Middle frontal gyrus (tissue), 1 donor: Measurements from ENCODE around the gene HDGFL2.

Source experiments
- DNase-seq: peaks from one replicate; pipeline ENCODE4 v3.0.0-alpha.2; 2015; ENCODE audit warnings: low spot score; ENCODE audit errors: extremely low spot score

HDGFL2 gene

DNA sequence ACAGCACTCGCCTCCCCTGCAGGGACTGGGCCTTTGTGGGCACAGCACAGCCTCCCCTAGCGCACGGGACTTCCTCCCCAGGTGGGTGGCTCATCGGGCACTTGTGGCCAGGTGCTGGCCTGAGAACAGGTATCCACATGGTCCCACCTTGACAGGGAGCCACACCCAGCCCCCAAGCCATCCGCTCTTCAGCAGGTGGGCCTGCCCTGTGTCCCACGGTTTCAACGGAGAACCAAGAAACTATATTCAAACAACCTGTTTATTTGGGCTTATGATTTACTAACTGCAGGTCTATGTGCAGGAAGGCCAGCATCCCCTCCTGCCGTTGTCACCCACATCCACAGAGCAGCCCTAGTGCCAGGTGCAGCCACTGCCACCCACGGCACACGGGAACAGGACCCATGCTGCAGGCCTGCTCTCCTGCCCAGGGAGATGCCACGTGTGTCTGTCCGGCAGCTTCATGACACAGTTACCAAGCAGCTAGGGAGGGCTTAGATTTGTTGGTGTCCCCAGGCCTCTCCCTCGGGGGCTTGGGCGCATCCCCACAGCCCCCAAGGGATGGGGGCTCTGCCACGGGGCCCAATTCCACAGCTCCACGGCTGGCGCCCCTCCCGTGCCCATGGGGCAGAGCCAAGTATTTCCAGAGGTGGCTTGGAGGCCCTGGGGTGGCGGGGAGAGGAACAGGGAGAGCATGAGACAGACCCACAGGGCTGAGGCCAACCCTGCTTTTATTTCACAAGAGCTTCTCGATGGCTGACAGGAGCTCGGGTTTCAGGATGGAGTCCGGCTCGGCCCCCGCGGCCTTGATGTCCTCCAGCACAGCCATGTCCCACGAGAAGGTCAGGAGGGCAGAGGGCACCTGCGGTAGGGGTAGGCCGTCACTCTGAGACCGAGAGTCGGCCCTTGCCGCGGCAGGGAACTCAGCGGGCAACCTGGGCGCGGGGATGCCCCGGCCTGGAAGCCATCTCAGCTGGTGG lies 27.0 kb upstream of the HDGFL2 start:
- no peak for DNase-seq

DNA sequence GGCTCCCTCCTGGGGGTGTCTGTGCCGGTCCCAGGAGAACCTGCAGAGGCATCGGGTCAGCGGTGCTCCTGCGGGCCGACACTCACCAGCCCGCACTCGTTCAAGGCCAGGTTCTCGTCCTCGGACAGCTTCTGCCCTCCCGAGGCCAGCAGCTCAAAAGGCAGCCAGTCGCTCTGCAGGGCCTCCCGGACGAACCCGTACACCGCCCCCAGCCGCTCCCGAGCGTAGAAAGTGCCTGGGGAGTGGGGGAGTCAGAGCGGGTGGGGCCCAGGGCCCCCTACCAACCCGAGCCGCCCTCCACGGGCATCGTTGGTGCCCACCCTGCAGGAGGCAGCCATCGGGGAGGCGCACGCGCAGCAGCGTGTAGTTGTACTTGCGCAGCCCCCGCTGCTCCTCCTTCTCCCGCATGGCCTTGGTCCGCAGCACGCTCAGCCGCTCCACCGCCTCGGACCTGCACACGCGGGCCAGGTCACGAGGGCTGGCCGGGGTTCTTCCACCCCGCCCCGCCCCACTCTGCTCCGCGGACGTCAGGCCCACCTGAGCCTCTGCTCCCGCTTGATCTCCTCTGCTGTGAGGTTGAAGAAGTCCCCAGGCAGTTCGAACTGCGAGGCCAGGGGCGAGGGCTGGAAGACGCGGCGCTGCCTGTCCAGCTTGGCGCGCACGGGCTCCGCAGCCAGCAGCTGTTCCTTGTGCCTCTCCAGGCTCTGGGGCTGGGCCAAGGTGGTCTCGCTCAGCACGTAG lies 26.0 kb upstream of the HDGFL2 start:
- DNase-seq, result no peak

DNA sequence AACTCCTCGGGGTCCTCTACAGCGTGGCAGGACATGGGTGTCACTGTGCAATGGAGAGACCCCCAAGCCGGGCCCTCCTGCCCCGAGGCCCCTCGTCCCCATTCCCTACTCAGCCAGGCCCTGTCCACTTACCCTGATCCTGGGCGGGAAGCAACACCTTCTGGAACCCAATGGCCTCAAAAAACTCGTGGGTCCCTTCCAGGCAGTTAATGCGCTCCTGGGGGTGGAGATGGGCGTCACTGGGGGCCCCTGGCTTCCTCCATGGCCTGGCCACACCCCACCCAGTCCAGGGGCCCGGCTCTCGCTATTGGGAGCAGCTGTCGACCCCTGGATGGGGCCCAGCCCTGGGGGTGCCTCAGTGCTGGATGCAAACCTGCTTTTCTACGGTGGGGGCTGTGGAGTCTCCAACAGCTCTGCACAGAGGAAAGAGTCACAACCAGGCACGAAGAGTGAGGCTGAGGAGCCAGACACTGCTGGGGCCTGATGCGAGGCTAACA lies 25.3 kb upstream of the HDGFL2 start:
- no peak for DNase-seq

DNA sequence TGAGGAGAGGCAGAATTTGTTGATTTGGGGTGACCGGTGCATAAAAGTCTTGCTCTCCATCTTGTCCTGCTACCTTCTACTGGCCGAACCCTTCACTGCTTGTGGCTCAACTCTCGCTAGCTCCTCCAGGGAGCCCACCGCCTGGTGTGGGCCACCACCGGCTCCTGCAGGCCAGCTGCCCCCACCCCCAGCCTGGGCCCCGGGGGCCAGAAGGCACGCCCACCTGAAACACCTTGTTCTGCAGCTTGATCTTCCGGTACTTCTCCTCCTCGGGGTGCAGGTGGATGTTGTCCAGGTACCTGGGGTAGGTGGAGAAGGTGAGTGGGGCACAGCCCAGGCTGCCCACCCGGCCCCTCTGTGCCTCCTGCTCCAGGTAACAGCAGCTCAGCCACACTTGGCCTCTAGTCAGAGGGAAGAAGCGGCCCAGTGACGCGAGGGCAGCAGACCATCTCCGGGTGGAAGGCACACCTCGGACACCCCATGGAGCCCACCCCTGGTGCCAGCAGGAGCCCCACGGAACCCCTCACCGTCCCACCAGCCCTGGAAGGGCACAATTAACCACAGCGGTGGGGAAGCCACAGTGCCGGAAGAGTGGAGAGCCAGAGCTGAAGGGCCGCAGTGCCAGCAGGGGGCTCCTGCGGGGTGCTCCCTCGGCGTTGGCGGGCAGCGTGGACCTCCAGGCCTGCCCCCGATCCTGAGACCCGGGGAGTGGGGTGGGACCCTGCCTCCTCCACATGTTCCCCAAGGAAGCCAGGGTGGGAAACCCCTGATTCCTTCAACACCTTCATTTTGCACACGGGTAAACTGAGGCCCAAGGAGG lies 24.6 kb upstream of the HDGFL2 start:
- no peak for DNase-seq

DNA sequence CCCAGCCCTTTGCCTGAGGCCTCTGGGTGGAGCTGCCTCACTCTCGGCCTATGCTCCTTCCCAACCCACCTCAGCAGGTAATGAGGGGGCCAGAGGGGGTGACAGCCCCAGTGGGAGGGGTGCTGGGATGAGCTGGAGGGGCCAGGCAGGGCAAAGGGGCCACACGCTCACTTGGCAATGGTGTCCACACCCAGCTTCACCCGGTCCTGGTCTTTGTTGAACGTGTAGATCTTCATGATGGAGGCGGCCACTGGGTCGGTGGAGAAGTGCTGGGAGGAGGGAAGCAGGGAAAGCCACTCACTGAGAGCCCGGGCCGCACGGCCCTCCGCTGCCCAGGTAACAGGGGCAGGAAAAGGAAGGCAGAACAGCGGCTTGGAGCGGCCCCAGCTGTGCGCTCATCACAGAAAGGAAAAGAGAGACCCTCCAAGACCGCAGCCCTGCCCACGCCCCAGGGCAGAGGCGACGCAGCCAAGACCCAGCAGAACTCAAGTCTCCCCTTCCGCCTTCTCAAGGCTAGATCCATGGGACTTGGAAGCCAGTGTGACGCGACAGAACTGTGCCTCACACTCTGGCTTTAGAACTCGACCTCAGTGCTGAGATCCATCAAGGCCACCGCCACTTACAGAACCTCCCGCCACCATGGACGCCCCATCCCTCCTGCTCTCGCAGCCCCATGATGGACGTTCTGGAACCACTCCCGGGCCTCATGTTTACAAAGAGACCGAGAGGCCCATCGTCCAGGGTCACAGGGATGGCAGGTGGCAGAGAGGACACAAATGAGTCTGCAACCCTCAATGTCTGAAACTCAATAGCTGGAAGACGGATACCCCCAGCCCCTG lies 23.7 kb upstream of the HDGFL2 start:
- no peak for DNase-seq

DNA sequence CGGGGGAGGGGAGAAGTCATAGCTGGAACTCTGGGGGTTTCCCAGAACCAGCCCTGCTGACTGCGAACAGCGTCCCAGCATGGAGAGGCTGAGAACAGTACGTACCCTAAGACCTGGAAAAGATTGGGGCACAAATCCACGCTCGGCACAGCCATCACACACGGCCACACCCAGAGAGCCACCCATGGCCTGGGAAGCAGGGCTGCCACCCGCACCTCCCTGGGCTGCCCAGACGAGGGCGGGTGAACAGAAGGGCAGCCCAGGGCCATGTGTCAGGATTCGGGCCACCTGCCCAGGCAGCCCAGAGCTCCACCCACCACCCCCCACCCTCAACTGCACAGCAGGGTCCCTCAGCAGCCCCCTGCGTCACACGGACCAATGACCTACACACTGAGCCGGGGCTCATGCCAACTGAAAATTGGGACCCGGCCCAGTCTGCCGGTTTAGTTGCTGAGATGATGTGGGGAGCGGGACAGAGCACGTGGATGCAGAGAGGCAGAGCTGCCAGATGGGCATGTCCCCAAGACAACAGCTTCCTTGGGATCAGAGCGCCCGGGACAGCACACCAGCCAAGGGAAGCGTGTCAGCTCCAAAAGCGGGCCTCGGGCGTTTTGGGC lies 23.0 kb upstream of the HDGFL2 start:
- peak; percentile 53 for DNase-seq

DNA sequence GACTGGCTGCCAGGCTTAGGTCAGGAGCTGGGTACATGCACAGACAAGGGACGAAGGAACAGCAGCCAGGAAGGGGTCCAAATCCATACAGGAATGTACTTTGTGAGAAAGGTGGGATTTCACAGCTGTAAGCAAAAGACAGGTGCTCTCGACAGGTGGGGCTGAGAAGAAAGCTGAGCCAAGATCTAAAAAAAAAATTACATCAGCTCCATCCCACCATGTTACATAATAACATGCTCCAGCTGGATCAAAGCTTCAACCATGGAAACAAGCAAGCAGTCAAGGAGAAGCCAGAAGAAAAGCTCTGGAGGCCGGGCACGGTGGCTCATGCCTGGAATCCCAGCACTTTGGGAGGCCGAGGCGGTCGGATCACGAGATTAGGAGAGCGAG lies 22.5 kb upstream of the HDGFL2 start:
- no peak for DNase-seq

DNA sequence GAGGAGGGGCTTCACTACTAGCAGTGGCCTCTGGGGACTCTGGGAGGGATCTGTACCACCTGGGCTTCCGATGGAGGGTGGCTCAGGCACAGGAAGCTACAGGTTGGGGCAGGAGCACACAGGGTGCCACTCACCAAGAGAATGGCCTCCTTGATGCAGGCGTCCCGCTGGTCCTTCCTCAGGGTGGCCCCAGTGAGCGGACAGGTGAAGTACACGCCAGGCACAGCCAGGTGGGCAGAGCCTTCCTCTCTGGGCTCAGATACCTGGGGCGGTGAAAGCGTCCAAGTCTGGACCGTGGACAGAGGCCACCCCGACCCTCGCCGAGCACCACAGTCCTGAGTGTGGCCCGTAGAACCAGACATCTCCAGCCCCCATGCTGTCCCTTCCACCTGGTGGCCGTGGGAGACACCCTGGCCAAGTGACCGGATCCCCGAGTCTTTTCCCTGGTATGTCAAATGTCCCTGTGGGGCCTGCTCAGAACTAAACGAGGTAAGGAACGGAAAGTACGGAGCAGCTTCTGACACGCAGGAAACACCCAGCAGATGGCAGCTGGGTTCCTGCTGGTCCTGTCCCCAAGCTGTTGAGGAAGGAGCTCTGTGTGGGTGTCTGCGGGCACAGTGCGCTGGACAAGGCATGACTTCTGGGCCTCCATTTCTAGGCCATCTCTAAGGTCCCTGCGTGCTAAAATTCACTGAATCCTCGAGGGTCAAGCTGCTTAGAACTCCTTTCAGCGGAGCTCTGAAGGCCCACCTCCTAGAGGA lies 19.7 kb upstream of the HDGFL2 start:
- DNase-seq, result no peak

DNA sequence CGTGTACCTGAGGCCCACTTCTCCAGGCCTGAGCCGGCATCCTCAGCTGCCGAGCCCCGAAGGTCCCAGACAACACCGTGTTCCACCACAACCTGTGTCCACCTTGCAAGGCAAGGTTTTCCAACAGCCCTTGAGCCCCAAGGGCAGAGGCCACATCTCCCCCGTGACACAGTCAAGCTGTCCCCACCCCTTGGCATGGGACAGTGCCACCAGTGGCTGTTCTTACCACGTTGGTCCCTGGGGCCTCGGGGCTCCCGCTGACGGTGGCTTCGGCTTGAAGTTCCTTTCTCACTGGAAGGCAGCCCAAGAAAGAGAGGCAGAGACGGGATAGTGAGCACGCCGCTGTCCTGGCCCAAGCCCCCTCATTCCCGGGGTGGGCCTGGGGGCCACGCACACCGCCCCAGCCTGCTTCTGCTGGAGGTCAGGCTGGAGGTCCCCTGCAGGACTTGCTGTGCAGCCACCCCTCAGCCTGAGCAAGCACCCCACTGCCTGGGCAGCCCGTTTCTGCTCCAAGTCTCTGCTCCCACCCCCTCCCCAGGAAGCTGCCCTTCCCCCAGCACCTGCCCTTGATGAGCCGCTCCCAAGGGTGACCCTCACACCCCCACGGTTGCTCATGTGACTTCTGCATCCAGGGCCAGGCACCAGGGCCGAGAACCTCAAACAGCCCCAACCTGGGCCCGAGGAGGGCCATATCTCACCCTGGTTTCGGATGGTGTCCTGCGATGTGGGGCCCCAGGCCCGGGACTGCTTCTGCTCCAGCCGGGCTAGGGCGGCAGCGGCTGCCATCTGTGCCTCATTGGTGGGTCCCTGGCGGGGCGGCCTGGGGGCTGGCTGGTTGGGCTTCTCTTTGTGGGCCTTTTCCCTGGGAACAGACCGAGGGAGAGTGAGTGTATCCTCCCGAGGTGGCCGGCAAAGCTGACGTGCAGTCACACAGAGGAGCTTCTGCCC lies 18.6 kb upstream of the HDGFL2 start:
- no peak for DNase-seq

DNA sequence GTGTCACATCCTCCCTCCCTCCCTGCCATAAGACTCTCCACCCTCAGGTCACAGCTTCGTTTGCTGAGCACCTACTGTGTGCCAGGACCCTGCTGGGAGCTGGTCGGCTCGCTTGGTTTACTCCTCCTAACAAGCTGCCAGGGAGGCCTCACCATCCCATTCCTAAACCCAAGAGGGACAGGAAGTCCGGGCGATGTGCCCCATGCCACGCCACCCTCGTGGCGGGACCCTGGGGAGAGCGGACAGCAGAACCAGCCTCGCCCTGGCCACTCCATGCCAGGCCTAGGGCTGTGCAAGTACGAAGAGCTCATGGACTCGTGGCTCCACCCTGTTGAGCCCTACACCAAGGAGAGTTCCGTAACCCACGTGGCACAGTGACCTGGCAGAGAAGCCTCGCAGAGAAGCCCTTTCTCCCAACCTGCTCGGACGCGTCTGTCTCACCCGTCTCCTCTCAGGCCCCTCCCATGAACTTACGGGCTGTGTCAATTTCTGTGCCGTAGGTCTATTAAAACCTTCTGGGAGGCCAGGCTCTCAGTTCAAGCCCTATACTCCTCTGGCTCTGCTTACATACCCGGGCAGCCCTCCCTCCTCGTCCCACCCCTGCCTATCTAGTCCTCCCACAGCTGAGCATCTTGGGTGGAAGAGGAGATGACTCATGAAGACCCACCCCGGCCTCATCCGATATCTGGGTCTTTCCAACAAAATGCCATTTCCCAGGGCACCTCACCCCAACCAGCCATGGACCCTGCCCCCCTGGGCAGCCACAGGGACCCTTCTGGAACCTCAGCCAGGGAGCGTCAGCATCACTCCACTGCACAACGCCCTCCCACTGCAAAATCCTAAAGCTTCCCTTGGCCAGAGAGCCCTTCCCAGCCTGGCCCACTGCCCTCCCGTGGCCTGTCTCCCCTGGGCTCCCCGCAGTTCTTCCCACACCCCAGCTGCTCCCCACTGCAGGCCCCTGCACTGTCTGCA lies 17.1 kb upstream of the HDGFL2 start:
- no peak for DNase-seq

DNA sequence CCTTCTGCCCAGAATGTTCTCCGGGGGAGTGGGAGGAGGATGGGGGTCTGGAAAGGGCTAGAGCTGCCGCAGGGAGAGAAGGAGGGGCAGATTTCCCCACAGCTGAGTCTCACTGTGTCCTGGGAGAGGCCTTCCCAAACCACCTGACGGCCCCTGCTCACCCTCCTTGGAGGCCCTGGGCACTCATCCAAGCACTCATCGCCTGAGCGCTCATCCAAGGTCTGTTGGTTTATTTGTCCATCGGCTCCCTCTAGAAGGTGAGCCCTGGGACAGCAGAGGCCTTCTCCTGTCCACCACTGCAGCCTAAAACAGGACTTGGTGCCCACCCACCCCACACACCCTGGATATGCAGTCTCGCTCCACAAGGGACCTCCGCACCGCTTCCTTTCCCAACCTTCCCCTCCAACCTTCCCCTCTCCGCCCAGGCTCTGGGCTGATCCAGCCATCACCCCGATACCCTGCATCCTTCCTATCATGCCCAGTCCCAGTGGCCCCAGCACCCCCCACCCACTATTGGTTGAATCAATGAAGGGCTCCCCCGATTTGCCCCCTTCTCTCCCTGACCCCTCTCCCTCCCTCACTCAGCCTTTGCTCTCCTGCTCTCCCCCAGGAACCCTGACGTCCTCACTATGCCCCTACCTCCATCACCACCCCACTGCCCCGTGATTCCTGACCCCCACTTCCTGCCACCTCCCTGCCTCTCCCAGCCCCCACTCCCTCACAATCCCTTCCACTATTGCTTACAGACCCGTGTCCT lies 16.2 kb upstream of the HDGFL2 start:
- DNase-seq, result no peak

DNA sequence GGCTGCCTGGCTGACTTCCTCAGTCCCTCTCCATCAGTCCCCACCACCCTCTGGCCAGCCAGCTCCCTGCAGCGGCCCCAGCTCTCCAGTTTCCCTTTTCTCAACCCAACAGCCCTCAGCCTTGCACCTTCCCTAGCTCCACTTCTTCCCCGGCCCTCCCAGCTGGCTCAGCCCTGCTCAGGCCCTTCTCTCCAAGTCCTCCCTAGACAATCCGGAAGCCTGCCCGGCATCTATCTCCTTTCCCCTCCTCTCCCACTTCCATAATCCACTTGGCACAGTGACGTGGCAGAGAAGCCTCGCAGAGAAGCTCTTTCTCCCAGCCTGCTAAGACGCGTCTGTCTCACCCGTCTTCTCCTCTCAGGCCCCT lies 15.6 kb upstream of the HDGFL2 start:
- no peak for DNase-seq

DNA sequence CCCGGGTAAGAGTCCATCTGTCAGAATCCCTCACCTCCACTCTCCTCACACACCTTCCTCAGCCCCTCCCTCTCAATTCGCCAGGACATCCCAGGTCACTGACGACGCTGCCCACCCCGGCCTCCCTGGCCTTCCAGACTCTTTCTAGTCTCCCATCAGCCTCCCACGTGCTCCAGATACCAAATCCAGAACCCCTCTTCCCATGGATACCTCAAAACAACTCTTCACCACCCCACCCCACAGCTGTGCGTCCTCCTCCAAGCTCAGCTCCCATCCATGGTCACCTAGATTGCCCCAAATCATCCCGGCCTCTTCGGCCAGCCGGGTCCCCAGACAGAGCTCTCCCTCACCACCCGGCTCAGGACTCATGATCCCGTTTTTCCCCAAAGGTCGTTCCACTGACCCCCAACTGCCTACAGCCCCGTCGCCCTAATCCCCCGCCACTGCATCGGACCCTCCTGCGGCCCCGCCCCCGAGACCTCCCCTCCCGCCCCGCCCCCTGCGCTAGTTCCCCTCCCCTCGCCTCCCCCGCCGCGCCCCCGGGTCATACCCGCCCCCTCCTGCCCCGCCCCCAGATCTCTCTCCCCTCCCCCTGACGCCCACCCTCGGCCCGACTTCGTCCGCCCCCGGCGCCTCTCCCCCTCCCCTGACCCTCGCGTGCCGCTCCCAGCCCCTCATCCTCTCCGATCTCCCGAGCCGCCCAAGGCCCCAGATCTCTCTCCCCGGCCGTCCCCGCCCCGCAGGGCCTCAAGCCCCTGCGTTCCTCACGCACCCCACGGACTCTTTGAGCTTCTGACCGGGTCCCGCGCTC lies 15.0 kb upstream of the HDGFL2 start:
- no peak for DNase-seq

DNA sequence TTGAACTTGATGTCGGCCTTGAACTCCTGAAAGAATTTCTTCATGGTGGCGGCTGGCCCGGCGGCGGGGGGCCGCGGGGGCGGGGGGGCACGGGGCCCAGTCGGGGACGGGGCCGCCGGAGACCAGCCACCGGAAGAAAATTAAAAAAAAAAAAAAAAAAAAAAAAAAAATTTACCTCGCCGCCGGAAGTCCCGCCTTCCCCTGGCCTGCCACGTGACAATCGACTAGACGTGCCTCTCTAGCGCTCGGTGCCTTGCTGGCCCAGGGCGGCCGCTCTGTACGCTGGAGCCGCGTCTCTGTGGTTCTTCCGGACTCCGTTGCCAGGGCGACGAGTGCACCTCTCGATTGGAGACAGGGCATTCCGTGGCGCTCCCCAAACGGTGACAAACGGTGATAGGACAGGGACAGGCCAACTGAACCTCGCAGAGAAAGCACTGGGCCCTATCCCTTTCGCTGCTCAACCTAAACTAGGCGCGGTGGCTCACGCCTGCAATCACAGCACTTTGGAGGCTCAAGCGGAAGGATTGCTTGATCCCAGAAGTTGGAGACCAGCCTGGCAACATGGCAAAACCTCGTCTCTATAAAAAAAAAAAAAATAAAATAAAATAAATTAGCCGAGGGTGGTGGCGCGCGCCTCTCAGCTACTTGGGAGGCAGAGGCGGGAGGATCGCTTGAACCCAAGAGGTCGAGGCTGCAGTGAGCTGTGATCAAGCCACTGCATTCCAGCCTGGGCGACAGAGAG lies 14.3 kb upstream of the HDGFL2 start, which contains the start of gene UBXN6:
Gene UBXN6, minus strand, starts transcription at position 141 of the 742 bp plus-strand sequence. Its CDS starts 97 bp downstream, at position 44.
- peak; percentile 95 for DNase-seq
